CD4-positive, alpha-beta T cell (primary cell): ENCODE measurements around the gene PAK6. TPM values are rescaled to one million over a fixed set of nuclear protein-coding genes. Genes with fewer than 3 reads are reported as not detected.

Experiments used
- ATAC-seq: fragments of 200-7000 bp; cut with Tn5 transposase; one replicate; pipeline ENCODE4 v1.10.0; 2022; ENCODE audit warnings: mild to moderate bottlenecking; ENCODE audit not compliant: poor library complexity
- CTCF ChIA-PET: fragments of 350-600 bp; sonication (Branson Sonifier 250); formaldehyde crosslinking; loops from one replicate; lab custom pipeline; 2021; ENCODE audit warnings: antibody characterized with exemption, inconsistent platforms; lab: Charles Lee
- POLR2A ChIA-PET: fragments of 350-600 bp; sonication (Branson Sonifier 250); formaldehyde crosslinking; loops from one replicate; lab custom pipeline; 2021; ENCODE audit warnings: antibody characterized with exemption, inconsistent platforms; lab: Charles Lee
- DNase-seq, 14 experiments: peaks; one replicate each; pipeline ENCODE4 v3.0.0-alpha.2; 2013 to 2020; ENCODE audit warnings: mixed read lengths in 2 of 14
- H3K27ac ChIP-seq, 2 donors: one replicate each; pipeline versions ENCODE4 v1.5.1 to v1.7.0; 2013; ENCODE audit warnings: low read length in 2 of 2, low read depth in 1 of 2, mild to moderate bottlenecking in 1 of 2
- H3K27me3 ChIP-seq, 2 experiments: 1 replicate in 1 of 2; 2 replicates in 1 of 2; pipeline versions ENCODE4 v1.6.1 to v1.7.0; 2013; ENCODE audit warnings: low read length in 2 of 2, control low read depth in 1 of 2, mild to moderate bottlenecking in 1 of 2, moderate library complexity in 1 of 2; ENCODE audit not compliant: insufficient read depth in 2 of 2, control insufficient read depth in 1 of 2
- H3K36me3 ChIP-seq: one replicate; pipeline ENCODE4 v1.6.1; 2013; ENCODE audit warnings: low read length, control low read depth; ENCODE audit not compliant: insufficient read depth
- H3K4me1 ChIP-seq: one replicate; pipeline ENCODE4 v1.6.1; 2013; ENCODE audit warnings: low read length, control low read depth; ENCODE audit not compliant: insufficient read depth
- H3K4me3 ChIP-seq: one replicate; pipeline ENCODE4 v1.5.1; 2013; ENCODE audit warnings: mild to moderate bottlenecking, low read length, moderate library complexity
- H3K9me3 ChIP-seq, 2 experiments: 1 replicate in 1 of 2; 2 replicates in 1 of 2; pipeline versions ENCODE4 v1.6.1 to v1.7.0; 2013; ENCODE audit warnings: low read length in 2 of 2, mild to moderate bottlenecking in 2 of 2, control low read depth in 1 of 2, moderate library complexity in 1 of 2; ENCODE audit not compliant: control insufficient read depth in 1 of 2, insufficient read depth in 1 of 2
- H3K27ac Mint-ChIP-seq: one replicate; pipeline ENCODE4 v1.8.0; 2020; ENCODE audit warnings: mixed read lengths
- H3K27me3 Mint-ChIP-seq: one replicate; pipeline ENCODE4 v1.8.0; 2021; ENCODE audit warnings: mixed read lengths
- H3K36me3 Mint-ChIP-seq: one replicate; pipeline ENCODE4 v1.8.0; 2021; ENCODE audit warnings: low read depth, mixed read lengths
- H3K4me1 Mint-ChIP-seq: one replicate; pipeline ENCODE4 v1.8.0; 2021; ENCODE audit warnings: low read depth, mixed read lengths
- H3K4me3 Mint-ChIP-seq: one replicate; pipeline ENCODE4 v1.8.0; 2020; ENCODE audit warnings: mild to moderate bottlenecking, mixed read lengths
- H3K9me3 Mint-ChIP-seq: one replicate; pipeline ENCODE4 v1.8.0; 2020; ENCODE audit warnings: mixed read lengths
- CTCF ChIP-seq: fragments of 200-600 bp; IDR thresholded peaks from one replicate; pipeline ENCODE4 v1.8.0; 2022; ENCODE audit warnings: antibody characterized with exemption, mild to moderate bottlenecking
- intact Hi-C, 2 experiments: fragments of 100-400 bp; cut with DNase I in 1 of 2; cut with micrococcal nuclease in 1 of 2; formaldehyde crosslinking; loops; one replicate each; pipeline versions ENCODE4 v1.15.1 to v1.9.0; 2023 to 2025; cut with DNase I, micrococcal nuclease
- total RNA-seq, 174 experiments: library from RNA in 2 of 174; stranded (reverse) in 2 of 174; gene quantifications; one replicate each; pipeline ENCODE4 v1.2.3 and lab custom pipeline; 2021 to 2026

The PAK6 gene
- total RNA-seq, 2 experiments from 2014 or later, result 0.34 to 0.36 TPM

- peaks cover 57% of the 10 kb centered on the region for H3K36me3 Mint-ChIP-seq
- ATAC-seq, result no peak
- Histone ChIP-seq H3K4me1 (no peaks in the 10 kb centered on the region), H3K27me3 (no peaks in the 10 kb centered on the region), H3K4me3 (no peak overlapping the region), H3K36me3 (peaks cover 82% of the 10 kb centered on the region), H3K27ac (no peak overlapping the region), H3K9me3 (no peaks in the 10 kb centered on the region)
- intact Hi-C loops, result no loop called here
- no peaks in the 10 kb centered on the region for H3K4me1 Mint-ChIP-seq
- TF ChIP-seq CTCF, result no peak
- ChIA-PET CTCF (no interaction called here), POLR2A (interaction anchor here (0.8 kb wide), 1 partner anchor 16 kb away, joined by 3 read pairs; the partner anchor contains the start of gene PLCB2)
- no peaks in the 10 kb centered on the region for H3K27me3 Mint-ChIP-seq
- H3K4me3 Mint-ChIP-seq, result no peak overlapping the region
- no peak overlapping the region for H3K27ac Mint-ChIP-seq
- H3K9me3 Mint-ChIP-seq, result no peaks in the 10 kb centered on the region
- DNase-seq, result no peak
Observed at GRCh38 chr15:40290918-40291574, 52.2 kb downstream of the PAK6 start.

DNA sequence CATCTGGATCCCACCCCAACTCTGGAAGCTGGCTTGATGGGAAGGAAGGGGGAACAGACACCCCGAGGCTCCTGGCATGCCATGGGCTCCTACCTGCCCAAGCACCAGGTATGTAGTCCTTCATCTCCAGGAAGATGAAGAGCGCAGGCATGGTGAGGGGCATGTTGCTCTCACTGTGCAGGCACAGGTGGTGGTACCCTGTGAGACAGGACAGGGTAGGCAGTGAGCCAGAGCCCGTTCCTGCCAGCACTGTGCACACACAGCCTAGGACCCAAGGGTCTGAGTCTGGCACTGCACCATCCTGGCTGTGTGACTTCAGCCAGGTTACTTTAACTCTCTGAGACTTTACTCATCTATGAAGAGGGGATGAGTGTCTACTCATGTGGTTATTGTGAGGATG lies 53.4 kb downstream of the PAK6 start:
- Mint-ChIP-seq H3K36me3 (peaks cover 69% of the 10 kb centered on the region), H3K4me1 (no peaks in the 10 kb centered on the region), H3K27ac (no peak overlapping the region), H3K27me3 (no peaks in the 10 kb centered on the region), H3K4me3 (no peak overlapping the region), H3K9me3 (no peaks in the 10 kb centered on the region)
- POLR2A ChIA-PET, result no interaction called here
- DNase-seq (no peak), ATAC-seq (no peak)
- Histone ChIP-seq H3K27ac (no peak overlapping the region), H3K4me3 (no peak overlapping the region), H3K27me3 (no peaks in the 10 kb centered on the region), H3K4me1 (no peaks in the 10 kb centered on the region), H3K36me3 (peaks cover 87% of the 10 kb centered on the region), H3K9me3 (no peaks in the 10 kb centered on the region)
- TF ChIP-seq CTCF, result no peak
- CTCF ChIA-PET, result no interaction called here
- intact Hi-C loops, result no loop called here

GRCh38 chr15:40293006-40293405 lies 54.1 kb downstream of the PAK6 start:
- ChIA-PET POLR2A (interaction anchor here (0.7 kb wide), 1 partner anchor 13 kb away, joined by 4 read pairs; no protein-coding TSS in a partner anchor), CTCF (no interaction called here)
- intact Hi-C loops, result no loop called here
- Mint-ChIP-seq H3K27me3 (no peaks in the 10 kb centered on the region), H3K4me3 (no peak overlapping the region), H3K36me3 (peaks cover 71% of the 10 kb centered on the region), H3K4me1 (no peaks in the 10 kb centered on the region), H3K27ac (no peak overlapping the region), H3K9me3 (no peaks in the 10 kb centered on the region)
- no peak for TF ChIP-seq CTCF
- no peaks in the 10 kb centered on the region for H3K4me1 ChIP-seq
- no peak overlapping the region for H3K4me3 ChIP-seq
- H3K27me3 ChIP-seq, result no peaks in the 10 kb centered on the region
- ATAC-seq (no peak), DNase-seq (no peak)
- H3K9me3 ChIP-seq, result no peaks in the 10 kb centered on the region
- H3K36me3 ChIP-seq, result peaks cover 85% of the 10 kb centered on the region
- H3K27ac ChIP-seq, result no peak overlapping the region
